ENCODE results near the gene CDCA3.

CDCA3 gene

GRCh38 chr12:6852651-6853354, 1.7 kb upstream of the CDCA3 start:
- peak; percentile 56 for DNase-seq

GRCh38 chr12:6851921-6852650, 1.0 kb upstream of the CDCA3 start, which contains the start of gene USP5:
Gene USP5 (plus strand): TSS chr12:6852150. CDS start chr12:6852180, 30 bp downstream.
- DNase-seq, result peak; percentile 100

GRCh38 chr12:6850796-6851152, 312 bp downstream of the CDCA3 start:
- no peak for DNase-seq

GRCh38 chr12:6849976-6850560, 1.0 kb downstream of the CDCA3 start:
- DNase-seq, result no peak

- no peak for DNase-seq
These were observed 1.7 kb downstream of the CDCA3 start for GRCh38 chr12:6849427-6849826.

GRCh38 chr12:6847676-6848075, 3.4 kb downstream of the CDCA3 start:
- DNase-seq, result no peak

- no peak for DNase-seq
These were observed 4.7 kb downstream of the CDCA3 start for GRCh38 chr12:6846316-6846869.

- no peak for DNase-seq
These were observed 5.7 kb downstream of the CDCA3 start for GRCh38 chr12:6845395-6845794.

GRCh38 chr12:6843118-6843902, 7.8 kb downstream of the CDCA3 start:
- no peak for DNase-seq

GRCh38 chr12:6842075-6842474, 9.0 kb downstream of the CDCA3 start:
- no peak for DNase-seq

GRCh38 chr12:6840761-6841515, 10.1 kb downstream of the CDCA3 start, which contains the start of gene GNB3:
Gene GNB3 (plus strand): TSS chr12:6840925. CDS start chr12:6841288, 363 bp downstream.
- no peak for DNase-seq

- DNase-seq, result no peak
These were observed 10.8 kb downstream of the CDCA3 start for GRCh38 chr12:6840330-6840729.

GRCh38 chr12:6839482-6840201, 11.4 kb downstream of the CDCA3 start:
- DNase-seq, result no peak

- no peak for DNase-seq
These were observed 12.2 kb downstream of the CDCA3 start for GRCh38 chr12:6838854-6839253.

- no peak for DNase-seq
These were observed 13.6 kb downstream of the CDCA3 start for GRCh38 chr12:6837370-6838060.

GRCh38 chr12:6836851-6837250, 14.2 kb downstream of the CDCA3 start:
- no peak for DNase-seq

GRCh38 chr12:6834873-6835272, 16.2 kb downstream of the CDCA3 start:
- no peak for DNase-seq

GRCh38 chr12:6834254-6834653, 16.8 kb downstream of the CDCA3 start:
- DNase-seq, result no peak

GRCh38 chr12:6833189-6833890, 17.7 kb downstream of the CDCA3 start:
- DNase-seq, result no peak

GRCh38 chr12:6832125-6832524, 19.0 kb downstream of the CDCA3 start:
- no peak for DNase-seq

All from fibroblast of upper back skin (primary cell).